ENCODE measurements around the gene GTF3C5.
"Not testable (repeated sequence)": the region's sequence is repeated elsewhere in the genome, so short reads cannot be mapped to it uniquely, and the experiment has no call there.

- not testable (repeated sequence) for TF ChIP-seq CTCF (IDR thresholded peaks at IDR 0.05; ENCODE audit: insufficient read depth, low read length, poor library complexity, severe bottlenecking); EZH2phosphoT487 (conservative IDR thresholded peaks at IDR 0.05; ENCODE audit: low read length)
Measured at GRCh38 chr9:133080786-133081779, 50.3 kb downstream of the GTF3C5 start.

Measured in SU-DHL-6 (cell line).